DND-41 (cell line): ENCODE data around the gene CCDC106.

Experiments
- ATAC-seq: fragments of 200-7000 bp; cut with Tn5 transposase; 3 replicates; pipeline ENCODE4 v1.9.1; 2021; ENCODE audit warnings: low read depth; ENCODE audit not compliant: insufficient read depth
- DNase-seq: peaks from one replicate; pipeline ENCODE4 v3.0.0-alpha.2; 2020
- H2AFZ ChIP-seq: 2 replicates; pipeline ENCODE4 v1.6.0; 2012; ENCODE audit warnings: low read depth, low read length
- H3K27ac ChIP-seq: 2 replicates; pipeline ENCODE4 v1.5.1; 2012; ENCODE audit warnings: low read length, inconsistent platforms
- H3K27me3 ChIP-seq: fragments of 200-600 bp; sonication (generic); 2 replicates; pipeline ENCODE4 v1.6.0; 2012; ENCODE audit warnings: low read length, mild to moderate bottlenecking, inconsistent platforms; ENCODE audit not compliant: insufficient read depth, poor library complexity
- H3K36me3 ChIP-seq: 2 replicates; pipeline ENCODE4 v1.5.1; 2012; ENCODE audit warnings: low read length, inconsistent platforms; ENCODE audit not compliant: insufficient read depth
- H3K4me1 ChIP-seq: 2 replicates; pipeline ENCODE4 v1.5.1; 2012; ENCODE audit warnings: mild to moderate bottlenecking, low read length; ENCODE audit not compliant: insufficient read depth
- H3K4me2 ChIP-seq: 2 replicates; pipeline ENCODE4 v1.6.0; 2012; ENCODE audit warnings: mild to moderate bottlenecking, moderate library complexity, low read length, inconsistent platforms; ENCODE audit not compliant: insufficient read depth
- H3K4me3 ChIP-seq, 2 experiments: fragments of 200-600 bp in 1 of 2; shearing (Covaris generic) in 1 of 2; 2 replicates each; pipeline ENCODE4 v1.5.1; 2012 to 2016; ENCODE audit warnings: inconsistent platforms in 2 of 2, low read length in 2 of 2, mild to moderate bottlenecking in 2 of 2, low read depth in 1 of 2, moderate library complexity in 1 of 2
- H3K79me2 ChIP-seq: 2 replicates; pipeline ENCODE4 v1.6.0; 2012; ENCODE audit warnings: low read length, inconsistent platforms; ENCODE audit not compliant: insufficient read depth
- H3K9ac ChIP-seq: 2 replicates; pipeline ENCODE4 v1.6.0; 2012; ENCODE audit warnings: low read depth, mild to moderate bottlenecking, inconsistent platforms, low read length, moderate library complexity
- H3K9me3 ChIP-seq: 2 replicates; pipeline ENCODE4 v1.5.1; 2012; ENCODE audit warnings: low read length, moderate library complexity, mild to moderate bottlenecking, inconsistent platforms; ENCODE audit not compliant: insufficient read depth, severe bottlenecking
- H4K20me1 ChIP-seq: 2 replicates; pipeline ENCODE4 v1.6.0; 2012; ENCODE audit warnings: low read length; ENCODE audit not compliant: insufficient read depth
- CTCF ChIP-seq: IDR thresholded peaks from 2 replicates; pipeline ENCODE4 v1.5.1; 2012; ENCODE audit warnings: borderline replicate concordance, low read length, moderate library complexity, mild to moderate bottlenecking; ENCODE audit not compliant: poor library complexity, severe bottlenecking; ENCODE audit errors: extremely low read depth
- EZH2 ChIP-seq: IDR thresholded peaks from 3 replicates; pipeline ENCODE4 v1.6.1; 2012; ENCODE audit warnings: borderline replicate concordance, low read depth, mild to moderate bottlenecking, moderate library complexity, low read length, inconsistent platforms; ENCODE audit not compliant: severe bottlenecking

Gene CCDC106

GRCh38 chr19:55651236-55651635 lies 3.2 kb downstream of the CCDC106 start:
- Histone ChIP-seq H3K27ac (no peak overlapping the region), H3K9me3 (no peaks in the 10 kb centered on the region), H3K4me2 (no peak overlapping the region), H2AFZ (no peak overlapping the region), H4K20me1 (peaks cover 8% of the 10 kb centered on the region), H3K36me3 (peaks cover 16% of the 10 kb centered on the region), H3K4me1 (peaks cover 53% of the 10 kb centered on the region), H3K9ac (0 out of 2 replicates have a peak overlapping the region, but pooled peaks have one; percentile 8), H3K79me2 (peaks cover 41% of the 10 kb centered on the region), H3K4me3 (no peak overlapping the region), H3K27me3 (no peaks in the 10 kb centered on the region)
- TF ChIP-seq EZH2 (no peak), CTCF (no peak)
- DNase-seq (no peak), ATAC-seq (no peak)

- Histone ChIP-seq H3K27me3 (no peaks in the 10 kb centered on the region), H2AFZ (no peak overlapping the region), H3K4me1 (peaks cover 56% of the 10 kb centered on the region), H3K27ac (no peak overlapping the region; the same call in 1 of the 2 replicates), H4K20me1 (peaks cover 21% of the 10 kb centered on the region), H3K9me3 (no peaks in the 10 kb centered on the region), H3K9ac (peak overlapping the region; percentile 90), H3K79me2 (peaks cover 52% of the 10 kb centered on the region), H3K4me2 (peak overlapping the region; percentile 60), H3K36me3 (peaks cover 28% of the 10 kb centered on the region), H3K4me3 (no peak overlapping the region; a peak in 2 of 4 replicates)
- TF ChIP-seq EZH2 (no peak), CTCF (no peak)
- ATAC-seq: no peak
- no peak for DNase-seq
These were observed 4.5 kb downstream of the CCDC106 start for GRCh38 chr19:55652311-55653128.

- peak overlapping the region; percentile 48 to 68; a peak in 3 of 4 replicates for H3K4me3 ChIP-seq
- DNase-seq: peak; percentile 99
- ATAC-seq: peak; percentile 56
- H4K20me1 ChIP-seq: peaks cover 34% of the 10 kb centered on the region
- peaks cover 54% of the 10 kb centered on the region for H3K79me2 ChIP-seq
- H3K9me3 ChIP-seq: no peaks in the 10 kb centered on the region
- no peaks in the 10 kb centered on the region for H3K27me3 ChIP-seq
- peak overlapping the region; percentile 60 for H3K4me2 ChIP-seq
- peak; percentile 99 for TF ChIP-seq CTCF
- no peak for TF ChIP-seq EZH2
- H2AFZ ChIP-seq: peak overlapping the region; percentile 68
- peaks cover 59% of the 10 kb centered on the region for H3K4me1 ChIP-seq
- H3K36me3 ChIP-seq: peaks cover 38% of the 10 kb centered on the region
- peak overlapping the region; percentile 90 for H3K9ac ChIP-seq
- H3K27ac ChIP-seq: peak overlapping the region; percentile 99
These were observed 5.8 kb downstream of the CCDC106 start for GRCh38 chr19:55653651-55654322.
